Activated B cell treated with CpG ODN at 0.5 μM for 24 hours (primary cell): ENCODE results near the gene NELL2. TPM values are rescaled to one million over a fixed set of nuclear protein-coding genes. Genes with fewer than 3 reads are reported as not detected.

Source experiments
- ATAC-seq: fragments of 200-7000 bp; cut with Tn5 transposase; one replicate; pipeline ENCODE4 v1.10.0; 2021; ENCODE audit warnings: low read depth, mild to moderate bottlenecking, moderate library complexity
- CTCF ChIA-PET: fragments of 350-600 bp; sonication (Branson Sonifier 250); formaldehyde crosslinking; loops from one replicate; lab custom pipeline; 2021; ENCODE audit warnings: antibody characterized with exemption; lab: Charles Lee
- POLR2A ChIA-PET: fragments of 350-600 bp; sonication (Branson Sonifier 250); formaldehyde crosslinking; loops from one replicate; lab custom pipeline; 2021; ENCODE audit warnings: antibody characterized with exemption; lab: Charles Lee
- DNase-seq: peaks from one replicate; pipeline ENCODE4 v3.0.0; 2022
- H3K27ac Mint-ChIP-seq: one replicate; pipeline ENCODE4 v1.8.0; 2020; ENCODE audit warnings: mixed read lengths
- H3K27me3 Mint-ChIP-seq: one replicate; pipeline ENCODE4 v1.8.0; 2021; ENCODE audit warnings: mixed read lengths
- H3K36me3 Mint-ChIP-seq: one replicate; pipeline ENCODE4 v1.8.0; 2021; ENCODE audit warnings: low read depth, mixed read lengths
- H3K4me1 Mint-ChIP-seq: one replicate; pipeline ENCODE4 v1.8.0; 2021; ENCODE audit warnings: mixed read lengths
- H3K4me3 Mint-ChIP-seq: one replicate; pipeline ENCODE4 v1.8.0; 2020; ENCODE audit warnings: mild to moderate bottlenecking, mixed read lengths
- H3K9me3 Mint-ChIP-seq: one replicate; pipeline ENCODE4 v1.8.0; 2020; ENCODE audit warnings: mixed read lengths
- CTCF ChIP-seq: fragments of 200-600 bp; IDR thresholded peaks from one replicate; pipeline ENCODE4 v1.8.0; 2022; ENCODE audit warnings: antibody characterized with exemption, mild to moderate bottlenecking
- intact Hi-C: fragments of 100-400 bp; cut with micrococcal nuclease; formaldehyde crosslinking; loops from one replicate; pipeline ENCODE4 v1.15.1; 2024
- total RNA-seq: library from RNA; stranded (reverse); gene quantifications from 2 replicates; pipeline ENCODE4 v1.2.3, GENCODE V29; 2022

Gene NELL2
- total RNA-seq, 1 donor from 2014 or later = not detected

GRCh38 chr12:44555454-44555853 is 320.7 kb downstream of the NELL2 start:
- POLR2A ChIA-PET = no interaction called here
- ATAC-seq (no peak), DNase-seq (no peak)
- H3K27me3 Mint-ChIP-seq = no peaks in the 10 kb centered on the region
- no peak for TF ChIP-seq CTCF
- CTCF ChIA-PET = no interaction called here
- intact Hi-C loops = no loop called here
- H3K9me3 Mint-ChIP-seq = no peaks in the 10 kb centered on the region
- no peaks in the 10 kb centered on the region for H3K4me1 Mint-ChIP-seq
- no peaks in the 10 kb centered on the region for H3K36me3 Mint-ChIP-seq
- H3K4me3 Mint-ChIP-seq = no peak overlapping the region
- no peak overlapping the region for H3K27ac Mint-ChIP-seq

GRCh38 chr12:44551631-44552030 is 324.5 kb downstream of the NELL2 start:
- Mint-ChIP-seq H3K27ac (no peak overlapping the region), H3K4me1 (no peaks in the 10 kb centered on the region), H3K27me3 (no peaks in the 10 kb centered on the region), H3K9me3 (no peaks in the 10 kb centered on the region), H3K4me3 (no peak overlapping the region), H3K36me3 (no peaks in the 10 kb centered on the region)
- ChIA-PET POLR2A (no interaction called here), CTCF (no interaction called here)
- ATAC-seq (no peak), DNase-seq (no peak)
- TF ChIP-seq CTCF = no peak
- intact Hi-C loops = no loop called here

DNA sequence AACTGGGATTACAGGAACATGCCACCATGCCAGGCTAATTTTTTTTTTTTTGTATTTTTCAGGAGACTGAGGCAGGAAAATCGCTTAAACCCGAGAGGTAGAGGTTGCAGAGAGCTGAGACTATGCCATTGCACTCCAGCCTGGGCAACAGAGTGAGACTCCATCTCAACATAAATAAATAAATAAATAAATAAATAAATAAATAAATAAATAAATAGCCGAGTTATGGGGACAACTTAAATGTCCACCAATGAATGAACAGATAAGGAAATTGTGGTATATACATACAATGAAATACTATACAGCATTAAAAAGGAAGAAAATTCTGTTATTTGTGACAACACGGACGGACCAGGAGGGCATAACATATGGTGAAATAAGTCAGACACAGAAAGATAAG is 325.7 kb downstream of the NELL2 start:
- CTCF ChIA-PET = no interaction called here
- Mint-ChIP-seq H3K4me3 (no peak overlapping the region), H3K36me3 (no peaks in the 10 kb centered on the region), H3K9me3 (no peaks in the 10 kb centered on the region), H3K27ac (no peak overlapping the region), H3K4me1 (no peaks in the 10 kb centered on the region), H3K27me3 (no peaks in the 10 kb centered on the region)
- intact Hi-C loops = no loop called here
- no peak for TF ChIP-seq CTCF
- POLR2A ChIA-PET = no interaction called here
- no peak for ATAC-seq
- no peak for DNase-seq

GRCh38 chr12:44546060-44546459 is 330.1 kb downstream of the NELL2 start:
- no peak for ATAC-seq
- POLR2A ChIA-PET = no interaction called here
- H3K36me3 Mint-ChIP-seq = no peaks in the 10 kb centered on the region
- no peak overlapping the region for H3K27ac Mint-ChIP-seq
- no peak for DNase-seq
- H3K4me3 Mint-ChIP-seq = no peak overlapping the region
- CTCF ChIA-PET = no interaction called here
- H3K27me3 Mint-ChIP-seq = no peaks in the 10 kb centered on the region
- intact Hi-C loops = no loop called here
- no peaks in the 10 kb centered on the region for H3K4me1 Mint-ChIP-seq
- no peaks in the 10 kb centered on the region for H3K9me3 Mint-ChIP-seq
- TF ChIP-seq CTCF = no peak

- ChIA-PET POLR2A (no interaction called here), CTCF (no interaction called here)
- H3K27me3 Mint-ChIP-seq = no peaks in the 10 kb centered on the region
- H3K36me3 Mint-ChIP-seq = no peaks in the 10 kb centered on the region
- ATAC-seq = no peak
- H3K4me1 Mint-ChIP-seq = no peaks in the 10 kb centered on the region
- intact Hi-C loops = no loop called here
- H3K27ac Mint-ChIP-seq = no peak overlapping the region
- no peak for DNase-seq
- no peaks in the 10 kb centered on the region for H3K9me3 Mint-ChIP-seq
- no peak for TF ChIP-seq CTCF
- H3K4me3 Mint-ChIP-seq = no peak overlapping the region
Observed at GRCh38 chr12:44544018-44544417, 332.1 kb downstream of the NELL2 start.
